Endometrium (tissue), 2 donors: ENCODE data around the gene DNAH3.

Source experiments
- FAIRE-seq: peaks from 2 replicates; lab custom pipeline; 2012; peaks lifted over from hg19 to GRCh38; lab: Jason Lieb, UNC
- donor health status: control.
- donor health status: control.

The DNAH3 gene

DNA sequence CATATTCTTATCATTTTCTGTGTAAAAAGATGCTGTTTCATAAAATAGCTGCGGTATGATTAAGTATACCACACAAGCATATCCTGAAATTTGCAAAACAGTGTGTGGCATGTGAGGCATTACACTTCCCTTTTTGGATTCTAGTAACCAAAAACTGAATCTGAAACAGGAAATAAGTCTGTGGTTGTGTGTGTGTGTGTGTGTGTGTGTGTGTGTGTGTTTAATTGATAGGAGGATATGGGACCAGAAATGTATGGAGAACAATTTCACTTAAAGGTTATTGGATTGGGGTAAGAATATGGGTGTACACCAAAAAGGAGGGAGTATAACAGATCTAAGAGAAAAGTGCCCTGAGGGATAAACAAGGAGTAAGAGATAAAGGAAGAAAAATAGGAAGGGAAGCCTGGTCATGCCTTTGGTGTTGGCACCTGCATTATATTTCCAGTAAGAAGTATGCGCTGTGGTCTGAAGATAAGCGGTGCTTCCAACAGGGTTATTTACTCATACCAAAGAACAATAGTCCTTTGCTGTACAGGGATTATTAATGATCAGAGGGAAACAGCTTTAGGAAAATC is 246.1 kb downstream of the DNAH3 start:
- no peak for FAIRE-seq

DNA sequence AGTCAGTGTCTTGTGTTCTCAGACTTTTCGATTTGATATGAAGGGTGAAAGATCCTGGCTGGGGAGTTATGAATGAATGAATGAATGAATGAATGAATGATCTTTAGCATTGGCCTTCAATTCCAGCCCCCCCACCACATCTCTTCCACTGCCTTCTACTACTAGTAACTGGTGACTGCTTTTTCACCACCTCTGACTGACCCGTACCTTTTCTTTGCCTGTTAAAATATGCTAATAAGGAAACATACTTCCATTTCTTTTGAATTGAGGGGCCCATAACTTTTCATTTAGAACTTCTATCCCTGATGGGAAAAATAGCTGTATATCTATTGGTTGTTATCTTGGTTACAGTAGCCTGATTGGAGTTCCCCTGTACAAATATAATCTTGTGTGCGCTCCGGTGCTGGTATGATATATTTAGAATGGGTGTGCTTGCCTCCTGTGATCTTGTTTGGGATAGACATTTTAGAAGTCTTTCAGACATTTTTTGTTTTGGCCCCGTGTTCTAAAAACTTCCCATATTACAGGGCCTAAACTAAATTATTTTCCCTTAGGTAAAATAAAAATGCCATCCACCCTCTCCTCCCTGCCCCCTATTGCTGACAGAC is 246.6 kb downstream of the DNAH3 start:
- no peak for FAIRE-seq

DNA sequence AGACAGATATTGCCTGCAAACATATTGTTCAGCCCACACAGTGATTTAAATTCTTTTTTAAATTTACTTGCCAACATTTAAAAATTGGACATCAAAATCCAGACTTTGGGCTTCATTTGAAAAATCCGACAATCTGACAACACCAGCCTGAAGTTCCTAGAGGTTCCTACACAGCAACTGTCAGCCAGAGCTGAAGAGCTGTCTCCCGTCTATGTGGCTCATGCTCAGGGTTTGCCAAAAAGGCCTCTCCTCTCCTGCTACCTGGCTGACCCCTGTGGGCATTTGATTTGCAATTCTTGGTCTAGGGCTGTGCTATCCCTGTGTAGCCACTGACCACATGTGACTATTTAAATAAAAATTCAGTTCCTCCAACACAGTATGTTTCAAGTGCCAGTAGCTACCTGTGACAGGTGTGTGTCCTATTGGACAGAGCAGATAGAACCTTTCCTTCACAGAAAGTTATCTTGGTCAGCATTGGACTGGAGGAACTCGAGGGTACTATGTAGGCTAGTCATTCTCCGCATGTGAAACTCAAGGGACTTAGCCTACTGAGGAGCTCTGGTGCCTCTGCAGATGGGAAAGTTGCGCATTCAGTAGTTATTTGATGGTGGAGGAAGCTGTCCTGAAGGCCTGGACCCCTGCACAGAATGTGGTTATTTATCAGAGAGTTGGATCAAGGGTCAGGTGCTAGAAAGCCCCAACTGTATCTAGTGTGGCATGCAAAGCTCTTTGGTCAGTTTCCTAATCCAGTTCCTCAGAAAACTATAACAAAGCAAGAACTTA is 247.3 kb downstream of the DNAH3 start:
- no peak for FAIRE-seq

DNA sequence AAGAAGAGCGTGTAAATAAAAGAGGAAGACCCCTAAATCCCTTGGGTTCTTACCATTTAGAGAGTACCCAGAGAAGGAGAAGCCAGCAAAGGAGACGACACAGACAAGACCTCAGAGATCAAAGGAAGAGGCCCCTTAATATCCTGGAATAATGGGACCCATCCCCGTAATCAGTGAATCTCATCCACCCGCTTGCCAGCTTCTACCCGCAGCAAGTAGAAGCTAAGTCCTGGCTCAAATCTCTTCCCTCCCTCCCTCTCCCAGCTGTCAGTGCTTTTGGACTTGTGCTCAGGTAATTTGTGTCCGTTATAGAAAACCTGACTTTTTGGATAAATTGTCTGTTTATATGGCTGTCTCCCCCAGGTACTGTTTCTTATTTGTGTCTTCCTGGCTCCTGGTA is 248.2 kb downstream of the DNAH3 start:
- no peak for FAIRE-seq

DNA sequence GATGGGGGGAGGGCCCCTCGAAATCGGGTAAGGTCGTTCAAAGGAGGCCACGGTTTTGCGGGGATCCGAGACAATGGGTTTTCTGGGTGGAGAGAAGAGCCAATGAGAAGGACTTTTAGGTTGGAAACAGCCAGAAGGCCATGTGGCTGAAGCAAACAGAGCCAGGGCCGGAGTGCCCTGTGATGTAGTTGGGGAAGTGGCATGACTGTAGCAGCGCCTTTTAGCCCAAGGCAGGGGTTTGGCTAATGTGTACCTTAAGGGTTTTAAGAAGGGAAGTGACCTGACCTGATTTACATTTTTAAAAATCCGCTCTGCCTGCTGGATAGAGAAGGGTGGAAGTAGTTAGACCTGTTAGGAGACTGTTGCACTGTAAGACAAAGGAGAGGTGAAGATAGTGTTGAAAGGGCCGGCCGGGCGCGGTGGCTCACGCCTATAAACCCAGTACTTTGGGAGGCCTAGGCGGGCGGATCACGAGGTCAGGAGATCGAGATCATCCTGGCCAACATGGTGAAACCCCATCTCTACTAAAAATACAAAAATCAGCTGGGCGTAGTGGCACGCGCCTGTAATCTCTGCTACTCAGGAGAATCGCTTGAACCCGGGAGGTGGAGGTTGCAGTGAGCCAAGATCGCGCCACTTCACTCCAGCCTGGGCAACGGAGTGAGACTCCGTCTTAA is 249.1 kb downstream of the DNAH3 start:
- no peak for FAIRE-seq

DNA sequence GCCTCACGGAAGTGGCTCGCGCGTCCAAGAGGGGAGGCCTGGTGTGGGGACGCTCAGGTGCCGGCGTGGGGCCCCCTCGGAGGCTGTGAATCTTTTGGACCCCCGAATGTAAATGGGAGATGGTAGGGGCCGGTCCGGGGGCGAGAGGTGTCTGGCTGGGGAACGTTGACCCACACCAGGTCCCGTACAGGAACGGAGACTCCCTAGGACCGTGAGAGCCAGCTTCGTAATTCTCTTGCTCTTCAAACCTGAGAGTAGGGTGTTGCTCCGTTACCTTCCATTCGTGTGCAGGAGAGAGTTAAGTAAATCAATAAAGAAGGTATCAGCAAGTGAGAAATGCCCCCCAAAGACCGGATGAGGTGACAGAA is 249.6 kb downstream of the DNAH3 start:
- FAIRE-seq = no peak

DNA sequence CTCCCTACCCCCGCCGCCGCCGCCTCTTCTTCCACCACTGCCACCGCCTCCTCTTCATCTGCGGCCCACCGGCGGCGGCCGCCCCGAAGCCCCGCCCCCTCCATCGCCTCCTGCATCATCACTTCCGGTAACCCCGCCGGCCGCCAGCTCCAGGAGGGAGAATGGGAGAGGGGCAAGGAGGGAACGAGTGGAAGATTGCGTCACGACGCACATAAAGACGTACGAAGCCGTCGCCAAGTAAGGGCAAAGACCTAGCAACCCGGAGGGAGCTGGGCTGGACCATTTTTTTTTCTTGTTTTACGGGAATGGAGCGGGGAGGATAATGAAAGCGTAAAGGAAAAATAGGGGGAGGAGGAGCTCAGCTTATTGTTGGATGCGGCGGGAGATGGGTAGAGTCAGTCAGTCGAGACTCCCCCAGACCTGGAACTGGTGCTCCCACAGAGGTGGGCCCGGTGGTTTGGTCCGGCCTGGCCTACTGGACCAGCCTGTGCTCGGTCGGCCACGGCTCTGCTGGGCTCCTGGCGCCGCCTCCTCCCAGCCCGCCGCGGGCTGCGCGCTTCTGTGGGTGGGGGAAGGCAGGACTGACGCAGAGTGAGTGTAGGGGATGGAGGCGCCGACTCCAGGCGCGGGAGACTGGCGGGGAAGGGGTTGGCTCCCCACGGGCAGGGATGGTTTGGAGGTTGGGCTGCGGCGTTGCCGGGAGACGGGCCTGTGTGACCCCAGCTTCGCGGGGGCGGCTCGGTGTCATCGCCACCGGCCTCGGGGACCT is 250.2 kb downstream of the DNAH3 start, which contains the start of the genes DCUN1D3 and LYRM1:
DCUN1D3 (minus strand) TSS at position 60 of the 769 bp plus-strand sequence. CDS start 37,820 bp downstream, outside the sequence.
LYRM1 (plus strand) TSS at position 473 of the 769 bp plus-strand sequence. CDS start 14,785 bp downstream, outside the sequence.
- FAIRE-seq = peak; percentile 79

DNA sequence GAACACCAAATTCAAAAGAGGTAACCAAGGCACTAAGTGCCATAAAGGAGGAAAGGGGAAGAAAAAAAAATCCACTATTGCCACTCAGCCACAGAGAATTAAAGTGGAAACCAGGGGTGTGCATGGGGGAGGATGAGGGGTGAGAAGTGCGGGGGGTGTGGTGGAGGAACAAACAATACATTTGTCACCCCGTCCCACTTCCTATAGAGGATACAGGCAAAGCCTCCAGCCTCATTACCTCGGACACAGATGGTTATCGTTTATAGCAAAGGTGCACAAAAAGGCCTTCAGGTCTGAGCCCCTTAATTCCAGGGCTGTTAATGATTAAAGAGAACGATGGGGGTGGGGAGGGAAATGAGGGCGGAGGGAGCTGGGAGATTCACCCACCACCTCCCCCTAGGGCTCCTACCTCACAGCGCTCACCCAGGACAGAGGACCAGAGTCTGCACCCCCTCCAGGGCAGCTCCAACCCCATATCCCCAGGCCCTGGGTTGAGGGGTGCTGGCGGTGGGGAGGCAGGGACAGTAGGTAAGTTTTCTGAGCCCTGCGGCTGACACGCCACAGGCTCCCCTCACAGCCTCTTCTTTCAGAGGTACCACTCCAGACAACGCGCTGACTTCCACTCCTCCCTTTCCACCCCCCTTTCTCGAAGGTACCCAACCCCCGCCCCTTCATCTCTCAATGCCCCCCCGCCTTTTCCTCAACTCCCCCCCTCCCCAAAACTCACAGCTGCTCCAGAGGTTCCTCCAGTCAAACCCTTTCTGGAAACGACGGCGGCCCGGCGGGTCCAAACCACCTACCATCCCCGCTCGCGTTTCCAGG is 251.0 kb downstream of the DNAH3 start:
- no peak for FAIRE-seq

DNA sequence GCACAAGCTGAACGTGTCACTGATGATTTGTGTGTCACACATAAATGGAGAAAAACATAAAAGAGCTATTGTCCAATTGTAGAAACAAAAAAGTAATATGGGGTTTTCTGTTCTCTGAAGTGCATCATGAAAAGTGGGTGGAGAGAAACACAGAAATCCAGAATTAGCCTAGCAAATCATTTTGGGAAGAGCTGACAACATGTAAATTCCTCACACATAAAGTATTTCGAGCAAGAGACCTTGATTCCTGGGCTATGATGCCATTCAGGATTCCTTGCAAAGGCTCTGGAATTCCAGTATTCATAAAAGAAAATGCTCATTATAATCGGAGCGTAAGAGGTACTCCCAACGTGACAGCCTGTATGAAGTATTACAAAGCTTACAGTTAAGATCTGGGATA is 251.6 kb downstream of the DNAH3 start:
- no peak for FAIRE-seq

DNA sequence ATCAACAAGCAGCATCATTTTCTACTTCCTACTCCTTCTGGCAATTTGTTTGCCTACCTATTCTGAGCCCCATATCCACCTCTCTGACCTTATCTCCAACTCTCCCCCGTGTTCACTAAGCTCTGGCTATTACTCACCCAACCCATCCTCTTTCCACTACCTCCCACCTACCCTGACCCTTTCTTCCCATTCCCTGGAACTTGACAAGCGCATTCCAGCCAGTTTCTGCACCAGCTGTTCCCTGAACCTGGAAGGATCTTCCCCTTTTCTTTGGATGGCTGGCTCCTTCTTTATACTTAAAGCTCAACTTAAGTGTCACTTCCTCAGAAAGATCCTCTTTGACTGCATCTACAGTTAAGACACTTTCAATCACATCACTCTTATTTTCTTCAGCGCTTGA is 252.7 kb downstream of the DNAH3 start:
- FAIRE-seq = no peak

DNA sequence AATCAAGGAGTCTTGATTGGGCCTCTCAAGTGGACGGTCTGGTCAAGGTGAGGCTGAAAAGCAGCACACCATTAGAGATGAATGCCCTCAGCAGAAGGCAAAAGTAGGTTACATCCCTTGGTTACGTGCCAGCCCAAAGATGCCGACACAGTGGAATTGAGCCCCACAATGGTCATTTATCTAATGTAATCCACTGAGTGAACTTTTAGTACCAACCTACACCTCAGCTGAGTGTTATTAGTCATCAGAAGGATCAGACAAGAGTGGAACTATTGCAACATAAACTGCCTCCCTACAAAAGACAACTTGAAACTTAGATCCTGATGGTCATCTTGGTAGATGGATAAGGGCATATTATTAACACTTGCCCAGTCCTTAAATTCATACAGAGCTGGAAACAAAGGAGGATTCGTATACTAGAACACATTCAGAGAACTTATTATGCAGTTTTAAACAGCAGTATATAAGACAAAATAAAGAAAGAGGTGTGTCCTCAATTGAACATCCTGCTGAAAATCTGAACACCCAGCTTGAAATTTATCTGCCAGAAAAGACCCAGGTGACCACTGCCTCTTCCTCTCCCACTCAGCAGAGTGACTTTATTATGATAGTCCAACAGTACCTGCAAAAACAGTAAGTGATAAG is 253.3 kb downstream of the DNAH3 start:
- FAIRE-seq = no peak

DNA sequence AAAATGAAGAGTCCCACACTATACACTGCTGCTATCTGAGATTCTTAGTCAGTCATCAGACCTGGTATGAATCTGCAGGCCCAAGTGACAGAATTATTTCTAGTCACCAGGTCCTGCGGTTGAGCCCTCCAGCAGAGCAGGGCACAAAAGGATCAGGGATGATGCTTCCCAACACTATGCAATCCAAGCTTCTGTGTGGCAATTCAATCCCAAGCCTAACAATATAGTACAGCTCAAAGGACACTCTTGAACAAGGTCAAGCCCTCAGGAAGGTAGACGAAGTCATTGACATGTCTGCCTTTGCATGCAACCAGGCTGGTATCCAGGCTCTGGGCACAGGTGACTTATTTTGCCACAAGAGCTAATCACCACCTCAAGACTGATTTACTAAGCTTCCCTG is 256.3 kb downstream of the DNAH3 start:
- FAIRE-seq = no peak

DNA sequence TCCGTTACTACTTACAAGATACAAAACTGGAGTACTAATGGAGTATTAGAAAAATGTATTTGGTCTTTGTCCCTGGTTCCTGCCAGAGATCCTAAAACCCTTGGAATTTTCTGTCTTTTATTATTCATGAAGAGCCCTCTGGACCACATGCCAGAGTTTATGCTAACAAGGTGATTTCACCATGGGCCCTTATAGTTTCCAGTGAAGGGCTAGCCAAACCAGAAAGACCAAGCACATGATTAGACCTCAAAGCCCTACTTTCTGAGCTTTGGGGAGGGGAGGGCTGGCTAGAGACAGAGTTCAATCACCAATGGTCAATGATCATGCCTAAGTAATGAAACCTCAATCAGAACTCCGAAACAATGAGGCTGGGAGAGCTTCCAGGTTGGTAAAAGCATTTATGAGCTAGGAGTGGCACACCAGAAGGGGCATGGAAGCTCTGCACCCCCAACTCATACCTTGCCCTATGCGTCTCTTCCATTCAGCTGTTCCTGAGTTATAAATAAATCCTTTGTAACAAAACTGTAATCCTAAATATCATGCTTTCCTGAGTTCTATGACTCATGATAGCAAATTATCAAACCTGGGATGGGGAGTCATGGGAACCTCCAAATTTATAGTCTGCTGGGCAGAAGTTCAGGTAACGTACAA is 260.9 kb downstream of the DNAH3 start:
- no peak for FAIRE-seq

DNA sequence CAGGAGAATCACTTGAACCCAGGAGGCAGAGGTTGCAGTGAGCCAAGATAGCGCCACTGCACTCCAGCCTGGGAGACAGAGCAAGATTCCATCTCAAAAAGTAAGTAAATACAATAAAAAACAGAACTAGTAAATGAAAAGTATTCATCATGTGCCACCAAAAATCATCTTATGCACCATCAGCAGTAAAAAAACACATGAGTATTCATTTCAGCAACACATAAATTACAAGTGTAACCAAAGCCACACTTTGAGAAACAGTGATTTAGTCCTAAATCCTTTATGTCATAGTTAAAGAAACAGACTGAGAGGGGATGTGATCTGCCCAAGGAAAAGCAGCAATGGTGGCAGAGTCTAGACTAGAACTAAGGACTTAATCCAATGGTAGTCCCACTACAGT is 263.4 kb downstream of the DNAH3 start:
- FAIRE-seq = no peak

DNA sequence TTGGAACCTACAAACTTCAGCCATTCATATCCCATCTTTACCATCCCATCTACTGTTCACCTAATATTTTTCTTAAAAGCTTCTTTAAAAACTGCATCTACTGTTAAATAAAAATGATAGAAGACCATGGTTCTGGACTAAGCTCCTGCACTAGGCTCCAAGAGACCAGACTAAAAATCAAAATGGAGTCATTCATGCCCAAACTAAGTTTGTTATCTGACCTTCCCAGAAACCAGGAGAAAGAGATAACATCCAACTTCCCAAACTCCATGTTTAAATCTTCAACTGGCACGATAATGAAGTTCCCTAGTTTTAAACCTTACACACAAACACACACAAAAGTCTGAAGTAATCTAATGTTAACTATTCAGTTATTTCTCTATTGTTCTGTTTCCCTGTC is 264.3 kb downstream of the DNAH3 start:
- FAIRE-seq = no peak

DNA sequence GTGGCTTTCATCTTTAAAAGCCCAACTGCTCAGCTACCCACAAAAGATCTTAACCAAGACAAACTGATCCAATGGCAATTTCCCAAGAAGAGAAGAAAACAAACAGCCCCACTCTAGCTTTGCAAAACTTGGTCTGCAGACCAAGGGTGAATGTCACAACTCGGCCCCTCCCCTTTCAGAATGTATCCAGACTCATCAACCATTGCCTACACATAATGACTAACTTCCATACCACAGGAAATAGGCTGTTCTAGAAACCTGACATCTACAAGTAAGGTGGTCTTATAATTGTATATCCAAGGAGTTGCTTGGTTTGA is 266.4 kb downstream of the DNAH3 start:
- no peak for FAIRE-seq

DNA sequence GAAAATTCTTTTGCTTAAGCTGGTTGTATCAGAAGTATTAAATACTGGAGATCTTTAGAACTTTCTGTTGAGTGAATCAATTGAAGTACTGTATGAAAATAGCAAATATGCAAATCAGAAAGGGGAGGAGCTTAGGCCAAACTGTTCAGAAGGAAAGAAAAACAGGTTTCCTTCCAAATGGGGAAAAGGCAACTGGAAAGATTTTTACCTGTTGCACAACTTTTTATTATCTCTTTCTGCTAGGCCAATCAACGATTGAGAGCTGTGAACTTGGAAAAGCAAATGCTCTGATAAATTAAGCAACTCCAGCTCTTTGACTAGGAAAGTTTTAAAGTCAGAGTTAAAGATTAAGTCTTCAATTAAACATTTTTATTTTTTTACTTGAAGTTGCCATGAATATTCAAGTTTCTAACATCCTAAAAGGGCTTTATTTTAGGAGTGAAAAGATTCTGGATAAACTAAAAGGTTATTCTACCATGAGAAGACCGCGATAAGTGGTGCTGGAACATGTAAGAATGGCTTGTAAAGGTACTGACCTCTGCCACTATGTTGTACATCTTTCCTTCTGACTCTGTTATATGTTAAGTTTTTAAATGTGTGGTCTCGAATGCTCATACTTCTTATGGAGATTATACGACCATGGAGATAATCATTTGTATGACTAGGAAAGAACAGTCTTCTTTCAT is 266.9 kb downstream of the DNAH3 start:
- FAIRE-seq = no peak
